ENCODE measurements around the gene SRGAP2.
"Not testable (repeated sequence)": the region's sequence is repeated elsewhere in the genome, so short reads cannot be mapped to it uniquely, and the experiment has no call there.

SRGAP2 gene

DNA sequence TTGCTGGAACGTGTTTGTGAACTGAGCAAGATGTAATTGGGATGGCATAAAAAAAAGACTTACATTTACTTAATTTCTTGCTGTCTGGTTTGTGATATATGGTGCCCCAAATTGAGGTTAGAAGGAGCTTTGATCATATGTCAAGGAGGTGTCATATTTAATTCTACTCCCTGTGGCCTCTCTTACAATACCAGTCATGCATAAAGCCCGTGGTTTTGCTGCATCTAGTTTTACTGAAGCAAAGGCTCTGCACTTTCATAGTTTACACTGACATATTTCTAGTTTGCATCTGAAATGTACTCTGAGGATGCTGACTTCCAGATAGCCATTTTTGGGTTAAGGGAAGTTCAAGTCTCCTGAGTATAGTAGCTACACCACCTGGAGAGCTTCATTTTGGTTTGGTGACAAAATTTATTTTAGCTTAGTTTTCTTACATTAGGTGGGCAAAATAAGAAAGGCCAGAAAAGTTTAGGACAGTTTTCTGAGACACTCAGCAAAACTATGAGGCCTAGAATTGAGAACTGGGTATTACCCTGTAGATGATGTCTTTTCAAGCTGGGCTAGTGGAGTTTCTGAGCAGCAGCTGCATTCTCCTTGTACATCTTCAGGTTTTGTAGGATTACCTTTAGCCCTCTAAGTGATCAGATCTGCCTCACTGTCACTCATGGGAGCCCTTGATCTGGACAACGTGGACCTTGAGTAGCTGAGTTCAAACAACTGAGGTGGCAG lies 47.8 kb downstream of the SRGAP2 start:
- DNase-seq (ENCODE audit: low spot score), result not testable (repeated sequence)

DNA sequence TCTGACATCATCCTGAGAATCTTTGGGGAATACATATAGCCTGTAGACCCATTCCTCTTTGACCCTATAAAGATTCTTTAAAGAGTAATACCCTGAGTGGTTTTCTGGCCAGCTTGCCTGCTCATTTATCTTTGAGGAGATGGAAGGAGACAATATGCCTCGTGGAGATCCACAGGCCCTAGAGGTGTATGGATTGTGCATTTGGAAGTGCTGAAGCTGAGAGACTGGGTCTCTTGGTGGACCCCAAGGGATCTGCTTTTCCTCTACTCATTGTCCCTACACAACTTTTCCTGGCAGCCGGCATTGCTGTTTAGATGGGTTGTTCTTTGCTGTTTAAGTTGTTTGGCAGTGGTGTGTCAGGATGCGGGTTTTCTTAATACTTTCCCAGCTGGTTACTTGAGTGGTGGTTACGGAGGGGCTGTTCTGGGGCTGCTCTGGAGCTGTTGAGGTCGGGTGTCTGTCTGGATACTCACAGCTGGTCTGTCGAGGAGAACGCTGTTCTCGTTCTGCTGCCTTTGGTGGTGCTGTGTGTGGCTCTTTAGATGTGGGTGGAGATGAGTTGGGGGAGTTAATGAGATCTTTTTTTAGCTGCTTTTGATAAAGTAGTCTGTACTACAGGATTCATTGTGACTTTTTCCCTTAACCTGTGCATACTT lies 49.5 kb downstream of the SRGAP2 start:
- DNase-seq (ENCODE audit: low spot score), result not testable (repeated sequence)

Data from kidney capillary endothelial cell (primary cell).